NCI-H2107 (cell line): ENCODE measurements around the gene GINS2.

Source experiments
- DNase-seq: peaks from one replicate; lab custom pipeline; 2025; lab: John Stamatoyannopoulos, UW

Gene GINS2

DNA sequence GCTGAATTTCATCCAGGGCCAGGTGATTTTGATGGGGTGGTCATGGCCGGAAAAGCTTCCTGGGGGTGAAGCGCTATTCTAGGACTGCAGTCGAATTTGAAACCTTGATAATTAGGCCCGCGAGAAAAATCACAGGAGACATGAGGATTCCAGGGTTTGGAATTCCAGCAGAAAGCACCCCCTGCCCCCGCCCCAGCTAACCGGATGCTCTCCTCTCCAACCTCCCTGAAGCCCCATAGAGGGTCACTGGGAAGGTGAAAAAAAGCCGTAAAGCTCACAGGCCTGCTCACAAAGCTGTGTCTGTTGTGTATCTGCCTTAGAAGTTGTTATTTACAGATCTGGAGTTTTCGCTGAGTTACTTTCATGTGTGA, 1.2 kb upstream of the GINS2 start:
- no peak for DNase-seq

DNA sequence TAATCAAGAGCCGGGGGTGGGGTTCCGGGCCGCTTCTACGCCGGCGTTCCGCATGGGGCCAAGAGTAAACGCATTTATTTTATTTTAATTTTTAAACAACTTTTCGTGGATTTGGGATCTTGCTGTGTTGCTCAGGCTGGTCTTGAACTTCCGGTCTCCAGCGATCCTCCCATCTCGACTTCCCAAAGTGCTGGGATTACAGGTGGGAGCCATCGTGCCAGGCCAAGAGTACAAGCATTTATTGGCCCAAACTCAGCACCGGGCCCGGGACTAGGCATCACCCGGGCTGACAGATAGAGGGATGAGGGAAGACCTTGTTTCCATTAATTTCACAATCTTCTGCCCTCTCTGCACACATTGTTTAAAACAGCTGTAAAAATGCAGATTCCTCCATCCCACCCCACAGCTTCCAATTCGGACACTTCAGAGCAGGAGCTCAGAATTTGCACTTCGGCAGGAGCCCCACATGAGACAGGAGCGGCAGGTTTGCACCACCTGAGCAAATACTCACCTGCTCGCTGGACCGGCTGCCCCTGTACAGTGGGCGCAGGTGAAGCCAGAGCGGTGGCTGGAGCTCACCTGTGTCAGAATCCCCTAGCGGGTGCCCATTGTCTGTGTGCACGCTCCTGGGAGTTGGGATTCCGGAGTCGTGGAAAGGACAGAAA, 663 bp upstream of the GINS2 start:
- no peak for DNase-seq

DNA sequence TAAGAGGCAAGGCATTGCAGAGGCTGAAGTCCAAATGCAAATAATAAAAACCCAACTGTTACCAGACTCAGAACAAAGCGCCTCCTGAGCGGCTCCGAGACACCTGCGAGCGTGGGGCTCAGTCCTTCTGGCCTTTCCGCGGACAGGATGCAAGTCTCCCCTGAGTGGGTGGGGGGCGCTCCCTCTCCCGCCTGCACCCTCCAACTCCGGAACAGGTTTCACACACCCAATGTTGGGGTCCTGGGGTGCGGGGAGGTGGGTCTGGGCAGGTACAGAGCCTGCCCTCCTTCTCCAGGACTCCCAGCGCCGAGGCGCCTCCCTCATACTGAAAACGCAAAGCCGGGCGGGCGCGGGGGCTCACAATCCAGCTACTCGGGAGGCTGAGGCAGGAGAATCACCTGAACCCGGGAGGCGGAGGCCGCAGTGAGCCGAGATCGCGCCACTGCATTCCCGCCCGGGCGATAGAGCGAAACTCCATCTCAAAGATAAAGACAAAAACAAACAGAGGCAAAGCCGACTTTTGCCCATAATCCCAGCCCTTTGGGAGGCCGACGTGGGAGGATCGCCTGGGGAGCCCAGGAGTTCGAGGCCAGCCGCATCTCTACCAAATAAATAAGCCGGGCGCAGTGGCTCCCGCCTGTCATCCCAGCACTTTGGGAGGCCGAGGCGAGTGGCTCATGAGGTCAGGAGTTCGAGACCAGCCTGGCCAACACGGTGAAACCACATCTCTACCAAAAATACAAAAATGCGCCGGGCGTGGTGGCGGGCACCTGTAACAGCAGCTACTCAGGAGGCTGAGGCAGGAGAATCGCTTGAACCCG, 893 bp downstream of the GINS2 start:
- no peak for DNase-seq

DNA sequence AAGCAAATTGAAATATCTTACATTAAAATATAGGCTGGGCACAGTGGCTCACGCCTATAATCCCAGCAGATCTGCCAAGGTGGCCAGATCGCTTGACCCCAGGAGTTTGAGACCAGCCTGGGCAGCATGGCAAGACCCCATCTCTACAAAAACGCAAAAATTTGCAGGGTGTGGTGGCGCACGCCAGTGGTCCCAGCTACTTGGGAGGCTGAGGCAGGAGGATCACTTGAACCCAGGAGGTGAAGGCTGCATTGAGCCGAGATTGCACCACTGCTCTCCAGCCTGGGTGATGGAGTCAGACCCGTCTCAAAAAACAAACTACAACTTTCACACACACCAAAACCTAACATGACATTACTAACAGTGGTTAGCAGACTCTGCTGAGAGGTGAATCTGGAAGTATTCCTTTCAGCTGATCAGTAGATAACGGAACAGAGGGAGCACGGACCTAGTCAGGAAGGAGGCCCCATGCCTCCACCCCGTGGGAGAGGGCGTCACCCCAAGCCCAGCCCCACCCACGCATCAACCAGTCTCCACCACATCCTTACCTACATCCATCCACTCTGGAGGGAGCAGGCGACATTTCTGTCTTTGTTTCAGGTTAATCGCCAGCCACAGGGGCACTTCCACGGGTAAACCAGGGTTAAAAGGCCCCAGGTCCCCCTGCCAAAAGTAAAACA, 1.7 kb downstream of the GINS2 start:
- no peak for DNase-seq

DNA sequence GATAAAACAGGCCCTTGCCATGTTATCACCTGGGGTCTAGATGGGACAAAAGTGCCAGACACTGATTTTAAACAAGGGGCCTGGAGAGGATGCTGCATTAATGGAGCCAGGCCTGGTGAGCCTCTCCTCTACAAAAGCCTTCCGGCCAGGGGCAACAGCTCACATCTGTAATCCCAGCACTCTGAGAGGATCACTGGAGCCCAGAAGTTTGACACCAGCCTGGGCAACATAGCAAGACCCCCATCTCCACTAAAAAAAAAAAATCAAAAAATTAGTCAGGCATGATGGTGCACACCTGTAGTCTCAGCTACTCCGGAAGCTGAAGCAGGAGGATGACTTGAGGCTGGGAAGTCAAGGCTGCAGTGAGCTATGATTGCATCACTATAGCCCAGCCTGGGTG, 3.5 kb downstream of the GINS2 start:
- no peak for DNase-seq

DNA sequence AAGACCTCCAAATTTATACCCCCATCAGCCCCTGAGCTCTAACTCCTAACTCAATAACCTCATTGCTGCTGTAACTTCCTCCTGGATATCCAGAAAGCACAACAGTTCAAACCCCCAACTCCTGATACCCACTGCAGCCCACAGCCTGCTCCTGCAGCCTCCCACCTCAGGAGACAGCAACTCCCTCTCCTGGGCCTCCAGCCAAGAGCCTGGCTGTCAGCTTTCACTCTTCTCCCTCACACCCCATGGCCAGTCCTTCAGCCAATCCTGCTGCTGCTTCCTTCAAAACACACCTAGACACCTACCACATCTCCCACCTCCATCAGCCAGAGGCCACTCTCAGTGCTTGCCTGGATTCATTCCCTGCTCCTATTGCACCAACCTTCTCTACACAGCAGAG, 5.4 kb downstream of the GINS2 start:
- DNase-seq, result no peak

DNA sequence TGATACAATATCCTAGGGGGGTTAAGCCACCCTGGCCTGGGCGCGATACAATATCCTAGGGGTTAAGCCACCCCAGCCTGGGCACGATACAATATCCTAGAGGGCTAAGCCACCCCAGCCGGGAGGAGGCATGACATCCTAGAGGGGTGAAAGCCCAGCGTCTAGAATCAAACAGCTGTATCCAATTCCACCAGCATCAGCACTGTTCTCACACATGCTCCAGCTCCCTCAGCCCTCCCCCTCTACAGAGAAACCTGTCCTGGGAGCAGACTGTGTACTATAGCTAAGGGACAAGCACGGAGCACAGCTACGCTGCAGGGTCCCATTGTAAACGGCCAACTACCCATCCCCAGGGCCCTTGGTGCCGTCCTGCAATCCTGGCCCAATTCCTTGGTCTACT, 6.2 kb downstream of the GINS2 start:
- no peak for DNase-seq

DNA sequence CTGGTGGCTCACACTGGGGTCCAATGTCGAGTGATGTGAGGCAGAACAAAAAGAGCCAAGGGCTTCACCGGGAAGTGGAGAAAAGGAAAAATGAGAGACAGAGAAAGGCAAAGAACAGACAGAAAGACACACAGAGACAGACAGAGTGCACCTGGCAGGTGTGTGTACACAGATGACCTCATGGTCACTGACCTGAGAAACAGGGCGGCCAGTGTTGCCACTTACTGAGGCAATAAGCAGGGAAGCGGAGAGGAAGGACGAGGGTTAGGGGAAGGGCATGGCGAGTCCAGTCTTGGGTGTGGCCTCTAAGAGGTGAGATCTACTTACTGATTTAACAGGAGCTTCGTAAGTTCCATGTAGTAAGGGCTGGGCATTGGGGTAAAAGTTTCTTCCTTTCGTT, 7.5 kb downstream of the GINS2 start:
- no peak for DNase-seq

DNA sequence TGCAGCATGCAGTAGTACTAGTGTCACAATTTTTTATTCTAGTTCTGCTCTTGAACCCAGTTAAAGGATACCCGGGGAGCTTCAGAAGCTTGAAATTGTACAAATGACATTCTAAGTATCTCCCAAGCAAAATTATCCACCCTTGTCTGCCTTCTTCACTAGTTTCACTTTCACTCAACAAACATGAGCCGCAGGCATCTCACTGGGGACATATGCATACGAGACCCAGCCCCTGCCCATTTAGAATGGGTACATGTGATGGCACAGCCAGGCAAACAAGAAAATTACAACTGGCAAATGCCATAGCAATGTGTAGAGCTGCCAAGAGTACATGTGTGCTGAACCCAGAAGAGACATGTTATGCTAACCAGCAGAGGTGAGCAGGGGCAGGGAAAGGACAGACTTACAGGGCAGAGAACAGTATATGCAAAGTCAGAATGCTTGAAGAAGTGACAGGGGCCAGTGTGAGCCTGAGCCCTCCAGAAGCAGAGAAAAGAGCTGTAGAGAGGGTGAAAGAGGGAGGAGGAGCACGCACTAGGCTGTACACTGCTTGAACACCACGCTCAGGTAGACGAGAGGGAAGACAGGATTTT, 8.3 kb downstream of the GINS2 start:
- DNase-seq, result no peak

DNA sequence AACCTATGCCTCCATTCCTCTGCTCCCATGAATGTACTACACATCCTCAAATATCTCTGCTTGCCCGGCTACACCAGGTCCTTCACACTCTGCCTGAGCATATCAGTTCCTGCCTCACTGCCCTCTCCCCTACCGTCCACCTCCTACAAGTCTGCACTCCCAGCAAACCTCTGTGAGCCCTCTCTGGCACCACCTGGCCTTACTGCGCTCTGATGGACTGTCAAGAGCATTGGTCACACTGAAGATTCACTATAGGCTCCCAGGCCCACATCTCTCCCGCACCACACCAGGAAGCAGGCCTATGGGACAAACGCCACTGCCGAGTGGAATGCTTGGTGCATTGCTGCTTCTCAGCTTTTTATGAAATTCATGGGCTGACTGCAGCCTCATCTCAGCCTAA, 8.9 kb downstream of the GINS2 start:
- no peak for DNase-seq

DNA sequence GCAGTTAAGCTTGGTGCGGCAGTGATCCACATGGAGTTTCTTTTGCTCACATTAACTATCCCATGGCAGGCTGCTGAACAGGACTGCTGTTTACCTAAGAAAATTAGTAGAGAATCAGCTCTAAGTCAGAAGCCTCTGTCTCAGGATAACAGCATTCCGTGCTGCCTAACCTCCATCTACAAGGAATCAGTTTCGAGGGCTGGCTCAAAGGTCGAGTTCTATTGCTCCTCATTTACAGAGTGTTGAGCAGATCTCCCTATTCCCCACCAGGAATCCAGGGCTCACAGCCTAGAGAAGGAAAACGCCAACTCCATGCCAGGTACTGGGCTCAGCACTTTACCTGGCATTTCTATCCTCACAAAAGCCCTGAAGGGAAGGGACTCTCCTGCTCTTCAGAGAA, 9.9 kb downstream of the GINS2 start:
- no peak for DNase-seq

DNA sequence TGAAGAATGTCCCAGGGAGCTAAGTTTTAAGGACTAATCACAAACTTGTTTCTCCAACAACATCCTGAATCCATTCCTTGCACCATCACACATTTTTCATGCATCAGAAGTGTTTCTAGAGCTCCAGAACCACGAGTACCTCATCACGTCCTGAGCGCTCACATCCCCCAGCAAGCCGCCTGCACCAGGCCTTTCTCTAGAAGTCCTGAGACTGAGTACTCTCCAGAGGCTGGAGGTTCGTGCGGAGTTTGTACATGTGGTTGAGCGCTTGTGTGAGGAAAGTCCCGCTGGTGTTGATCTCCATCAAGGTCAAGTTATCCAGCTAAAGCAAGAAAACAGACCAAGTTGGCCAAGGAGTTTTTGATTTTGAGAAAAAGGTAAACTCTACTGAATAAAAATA, 10.7 kb downstream of the GINS2 start:
- DNase-seq, result no peak

DNA sequence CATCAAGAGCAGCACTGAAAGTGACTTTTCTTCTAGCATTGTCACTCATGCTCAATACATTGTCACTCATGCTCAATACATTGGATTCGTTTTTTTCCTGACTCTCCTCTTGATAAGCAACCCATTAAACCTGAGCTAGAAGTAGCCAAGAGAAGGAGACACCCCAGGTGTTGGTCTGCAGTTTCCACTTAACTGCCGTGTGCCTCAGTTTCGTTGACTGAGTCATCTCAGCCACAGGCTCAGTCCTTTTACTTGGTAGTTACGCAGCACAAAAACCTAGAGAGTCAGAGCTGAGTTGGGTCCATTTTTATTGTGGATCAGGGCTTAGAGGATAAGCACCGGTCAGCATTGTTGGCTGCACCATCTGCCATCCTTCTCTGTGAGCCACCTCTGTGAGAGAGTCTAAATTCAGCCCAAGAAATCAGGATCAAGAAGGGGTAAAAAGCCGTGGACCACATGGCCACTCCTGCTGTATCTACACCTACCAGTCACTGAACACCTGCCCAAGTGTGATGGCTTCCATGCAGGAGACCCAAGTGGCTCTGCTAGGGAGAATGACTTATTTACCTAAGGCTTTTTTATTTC, 11.3 kb downstream of the GINS2 start:
- DNase-seq, result no peak

DNA sequence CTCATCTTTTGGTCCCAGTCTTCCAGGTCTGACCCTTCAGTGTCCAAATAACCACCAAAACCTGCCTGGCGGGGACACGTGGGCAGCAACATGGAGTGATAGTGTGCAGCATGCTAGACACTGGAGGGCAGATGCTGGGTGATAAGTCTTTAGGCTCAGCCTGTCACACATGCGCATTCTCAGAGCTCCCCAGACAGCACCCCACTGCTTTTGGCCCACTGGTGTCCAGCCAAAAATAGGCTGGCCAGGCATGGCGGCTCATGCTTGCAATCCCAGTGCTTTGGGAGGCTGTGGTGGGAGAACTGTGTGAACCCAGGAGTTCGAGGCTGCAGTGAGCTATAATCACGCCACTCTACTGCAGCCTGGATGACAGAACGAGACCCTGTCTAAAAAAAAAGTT, 12.3 kb downstream of the GINS2 start:
- DNase-seq, result no peak

DNA sequence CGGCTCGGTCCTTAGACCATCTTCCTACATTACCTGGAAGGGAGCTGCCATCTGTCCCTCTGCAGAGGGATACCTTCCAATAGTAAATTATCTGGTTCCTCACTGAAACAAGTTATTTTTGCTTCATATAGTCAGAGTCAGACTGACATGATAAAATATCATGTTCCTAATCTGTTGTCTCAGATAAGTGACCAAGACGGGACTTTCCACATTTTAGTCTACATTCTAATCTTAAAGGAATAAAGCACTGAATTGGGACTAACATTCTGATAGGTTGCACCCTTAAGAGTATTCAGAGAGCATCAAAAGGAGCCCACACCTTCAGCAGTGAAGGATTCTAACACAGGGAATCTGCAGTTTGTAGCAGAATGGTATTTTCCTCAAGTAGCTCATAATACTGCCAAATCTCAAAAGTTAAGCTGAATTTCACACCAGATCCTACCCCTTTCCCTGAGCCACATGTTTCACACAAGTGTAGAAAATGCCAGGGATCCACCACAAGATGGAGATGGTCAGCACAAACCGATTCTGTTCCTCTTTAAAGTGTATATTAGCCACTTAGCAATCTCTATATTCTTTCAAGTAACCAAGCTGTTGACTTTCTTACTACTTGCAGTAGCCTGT, 13.4 kb downstream of the GINS2 start:
- DNase-seq, result no peak

DNA sequence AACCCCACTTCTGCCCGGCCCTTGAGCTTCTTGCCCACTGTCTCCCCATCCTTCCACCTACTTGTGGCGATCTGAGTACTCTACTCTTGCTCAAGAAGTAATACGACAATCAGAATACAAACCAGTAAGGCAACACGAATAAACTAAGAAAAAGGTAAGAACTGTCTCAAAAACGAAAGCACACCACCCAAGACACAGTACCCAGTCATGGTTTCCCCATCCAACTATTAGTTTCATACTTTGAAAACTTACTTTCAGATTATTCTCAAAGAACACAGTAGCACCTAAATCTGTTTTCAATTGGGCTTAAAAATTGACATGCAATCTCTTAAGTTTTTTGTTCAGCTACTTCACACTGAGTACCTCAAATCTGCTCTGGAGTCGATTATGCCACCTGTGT, 13.9 kb downstream of the GINS2 start:
- DNase-seq, result no peak

DNA sequence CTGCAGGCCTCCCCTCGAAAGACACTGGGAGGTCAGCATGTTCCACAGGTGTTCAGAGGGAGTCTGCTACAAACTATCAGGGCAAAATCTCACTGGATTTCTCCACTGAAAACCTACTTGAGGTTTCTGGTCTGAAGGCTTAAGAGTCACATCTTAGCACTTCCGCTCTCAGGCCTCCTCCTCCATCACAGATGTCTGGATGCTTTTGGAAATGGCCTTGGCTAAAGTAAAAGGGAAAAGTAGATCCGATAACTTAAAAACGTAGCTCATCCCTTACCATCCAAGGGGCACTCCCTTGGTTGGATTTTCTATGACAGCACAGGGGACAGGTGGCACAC, 14.4 kb downstream of the GINS2 start:
- no peak for DNase-seq

DNA sequence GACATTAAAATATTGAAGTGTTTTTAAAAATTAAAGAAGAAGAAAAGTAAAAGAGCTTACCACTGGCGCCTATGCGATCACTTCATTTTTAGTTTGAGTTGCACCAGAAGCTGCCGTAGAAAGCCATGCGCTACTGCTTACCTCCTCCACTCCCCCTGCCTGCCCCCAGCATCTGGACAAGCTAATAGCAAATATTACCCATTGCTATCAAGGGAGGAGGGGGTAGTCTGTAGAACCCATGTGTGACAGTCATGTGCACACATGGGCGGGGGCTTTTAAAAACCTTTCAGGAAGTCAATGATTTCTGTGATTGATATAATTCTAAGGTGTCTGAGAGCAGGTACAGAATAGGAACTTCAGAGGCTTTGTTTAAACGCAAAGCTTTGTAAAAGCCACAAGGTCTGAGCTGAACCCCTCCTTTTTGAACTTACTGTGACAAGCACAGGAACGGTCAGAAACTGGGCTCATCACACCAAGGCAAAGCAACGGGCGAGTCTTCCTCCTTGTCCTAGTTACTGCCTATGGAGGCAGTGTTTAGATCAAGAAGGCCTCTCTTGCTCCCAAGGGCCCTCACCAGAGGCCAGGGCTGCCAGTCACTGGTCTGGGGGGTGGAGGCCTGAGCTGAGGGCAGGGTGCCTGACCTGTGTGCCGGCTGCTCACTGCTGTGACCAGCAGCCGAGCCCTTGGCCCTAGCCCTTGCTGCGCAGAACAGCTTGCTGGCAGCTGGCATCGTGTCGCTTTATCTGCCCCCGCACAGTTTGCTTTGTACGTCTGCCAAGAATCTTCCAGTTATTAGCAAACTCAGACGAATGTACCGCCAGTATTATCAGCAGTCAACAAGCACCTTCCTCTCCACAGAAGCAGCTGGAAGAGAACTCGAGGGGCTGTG, 15.0 kb downstream of the GINS2 start:
- no peak for DNase-seq

DNA sequence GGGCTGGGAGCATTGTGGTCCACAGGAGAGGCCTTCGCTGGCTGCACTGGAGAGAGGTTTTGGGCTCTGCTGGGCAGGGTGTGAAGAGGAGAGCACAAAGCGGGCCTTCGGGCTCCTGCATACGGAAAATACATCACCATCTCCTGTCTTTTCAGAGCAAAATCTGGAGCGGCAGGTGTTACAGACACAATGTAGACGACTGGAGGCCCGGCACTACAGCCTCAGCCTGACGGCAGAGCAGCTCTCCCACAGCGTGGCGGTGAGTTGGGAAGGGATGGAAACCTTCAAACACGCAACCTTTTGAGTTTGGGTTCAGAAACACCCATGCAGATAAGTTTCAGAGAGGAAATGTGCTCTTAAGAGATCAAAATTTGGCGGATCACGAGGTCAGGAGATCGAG, 17.9 kb downstream of the GINS2 start:
- no peak for DNase-seq

DNA sequence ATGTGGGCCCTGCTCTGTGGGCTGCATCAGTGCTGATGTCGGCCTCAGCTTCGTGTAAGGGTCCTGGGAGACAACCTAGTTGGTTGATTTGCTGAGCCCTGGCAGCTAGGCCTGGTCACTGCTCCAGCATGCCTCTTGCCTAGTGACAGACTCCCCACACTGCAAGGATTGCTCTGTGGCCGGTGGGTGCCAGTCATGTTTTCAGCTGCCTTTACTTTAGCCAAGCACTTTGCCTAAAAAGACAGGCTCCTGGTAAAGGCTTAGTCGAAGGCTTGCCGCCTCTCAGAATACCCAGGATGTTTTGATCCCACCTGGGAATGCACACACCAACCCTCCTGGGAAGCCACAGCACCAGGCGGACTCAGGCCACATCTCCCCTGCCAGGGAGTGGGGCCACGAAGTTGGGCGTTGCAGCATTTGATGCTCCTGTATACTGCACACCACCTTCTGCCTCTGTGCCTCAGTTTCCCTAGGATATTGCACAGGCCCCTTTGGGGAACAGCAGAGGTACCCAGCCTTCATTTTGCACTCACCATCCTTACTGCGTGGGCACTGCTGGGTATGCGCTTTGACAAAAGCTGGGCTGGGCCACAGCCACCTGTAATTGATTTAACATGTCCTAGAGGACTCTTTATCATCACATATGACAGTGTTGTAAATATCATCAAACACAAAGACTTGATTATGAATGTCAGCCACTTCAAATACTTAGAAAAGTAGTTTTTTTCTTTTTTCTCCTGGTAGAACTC, 19.9 kb downstream of the GINS2 start:
- DNase-seq, result no peak
